GM12874 (cell line): Measurements from ENCODE around the gene KRTAP25-1.

Experiments used
- TF ChIP-seq, protein P1 (sequence below): IDR thresholded peaks from 2 replicates; pipeline ENCODE4 v1.5.1; 2011; ENCODE audit warnings: low read depth, mild to moderate bottlenecking, control low read depth, low read length, moderate library complexity; ENCODE audit not compliant: insufficient read depth

Gene KRTAP25-1

GRCh38 chr21:30271611-30272010, 17.7 kb downstream of the KRTAP25-1 start:
- TF ChIP-seq, protein P1, sequence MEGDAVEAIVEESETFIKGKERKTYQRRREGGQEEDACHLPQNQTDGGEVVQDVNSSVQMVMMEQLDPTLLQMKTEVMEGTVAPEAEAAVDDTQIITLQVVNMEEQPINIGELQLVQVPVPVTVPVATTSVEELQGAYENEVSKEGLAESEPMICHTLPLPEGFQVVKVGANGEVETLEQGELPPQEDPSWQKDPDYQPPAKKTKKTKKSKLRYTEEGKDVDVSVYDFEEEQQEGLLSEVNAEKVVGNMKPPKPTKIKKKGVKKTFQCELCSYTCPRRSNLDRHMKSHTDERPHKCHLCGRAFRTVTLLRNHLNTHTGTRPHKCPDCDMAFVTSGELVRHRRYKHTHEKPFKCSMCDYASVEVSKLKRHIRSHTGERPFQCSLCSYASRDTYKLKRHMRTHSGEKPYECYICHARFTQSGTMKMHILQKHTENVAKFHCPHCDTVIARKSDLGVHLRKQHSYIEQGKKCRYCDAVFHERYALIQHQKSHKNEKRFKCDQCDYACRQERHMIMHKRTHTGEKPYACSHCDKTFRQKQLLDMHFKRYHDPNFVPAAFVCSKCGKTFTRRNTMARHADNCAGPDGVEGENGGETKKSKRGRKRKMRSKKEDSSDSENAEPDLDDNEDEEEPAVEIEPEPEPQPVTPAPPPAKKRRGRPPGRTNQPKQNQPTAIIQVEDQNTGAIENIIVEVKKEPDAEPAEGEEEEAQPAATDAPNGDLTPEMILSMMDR = no peak

DNA sequence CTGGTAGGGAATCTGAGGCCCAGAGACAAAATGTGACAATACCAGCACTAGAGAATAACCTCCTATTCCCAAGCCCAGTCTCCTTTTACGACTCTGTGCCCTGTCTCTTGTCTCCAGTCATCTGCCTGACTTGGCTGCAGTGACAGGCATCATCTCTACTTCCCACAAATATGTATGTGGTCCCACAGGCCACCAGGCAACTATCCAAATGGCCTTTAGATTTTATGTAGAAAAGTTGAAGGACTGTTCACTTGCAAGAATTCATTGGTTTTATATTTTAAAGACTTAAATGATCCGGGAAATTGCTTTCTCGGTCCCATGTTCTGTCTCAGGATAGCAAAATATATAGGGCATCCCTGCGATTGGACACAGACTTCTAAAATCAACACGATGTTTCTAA, 18.2 kb downstream of the KRTAP25-1 start:
- TF ChIP-seq, protein P1 = no peak

DNA sequence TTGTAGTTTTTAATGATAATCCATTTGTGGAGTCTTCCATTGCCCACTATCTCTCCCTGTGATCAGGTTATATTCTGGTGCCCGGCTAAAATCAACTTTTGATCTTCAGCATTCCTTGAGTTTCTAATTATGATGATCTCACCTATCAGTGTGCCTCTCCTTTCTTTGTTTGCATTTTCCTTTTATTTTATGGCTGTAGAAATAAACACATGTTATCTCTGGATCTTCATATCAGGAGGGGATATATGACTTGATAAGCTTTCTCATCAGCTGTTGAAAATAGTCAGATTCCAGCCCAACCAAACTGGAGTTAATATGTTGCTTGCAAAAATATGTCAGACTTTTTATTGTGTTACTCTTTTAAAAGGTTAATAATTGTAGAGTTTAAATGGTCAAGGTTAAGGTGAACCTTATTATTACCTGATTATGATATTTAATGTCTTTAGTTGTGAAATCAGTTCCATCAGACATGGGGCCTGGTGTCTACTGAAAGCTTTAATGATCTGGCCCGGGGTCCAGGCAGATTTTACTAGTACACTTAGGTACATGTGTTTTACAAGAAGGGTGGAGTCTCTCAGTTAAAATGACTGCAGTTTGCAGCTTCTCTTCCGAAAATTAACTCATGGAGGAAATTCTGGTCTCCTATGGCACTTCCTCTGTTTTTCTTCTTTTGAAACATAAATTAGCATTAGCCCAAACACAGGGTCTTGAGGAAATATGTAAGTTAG, 19.3 kb downstream of the KRTAP25-1 start:
- TF ChIP-seq, protein P1 = no peak

GRCh38 chr21:30268608-30269197, 20.6 kb downstream of the KRTAP25-1 start:
- TF ChIP-seq, protein P1 = peak; percentile 21; the same call in 1 of the 2 replicates

- TF ChIP-seq, protein P1 = no peak
Measured at GRCh38 chr21:30257773-30258172, 31.5 kb downstream of the KRTAP25-1 start.

DNA sequence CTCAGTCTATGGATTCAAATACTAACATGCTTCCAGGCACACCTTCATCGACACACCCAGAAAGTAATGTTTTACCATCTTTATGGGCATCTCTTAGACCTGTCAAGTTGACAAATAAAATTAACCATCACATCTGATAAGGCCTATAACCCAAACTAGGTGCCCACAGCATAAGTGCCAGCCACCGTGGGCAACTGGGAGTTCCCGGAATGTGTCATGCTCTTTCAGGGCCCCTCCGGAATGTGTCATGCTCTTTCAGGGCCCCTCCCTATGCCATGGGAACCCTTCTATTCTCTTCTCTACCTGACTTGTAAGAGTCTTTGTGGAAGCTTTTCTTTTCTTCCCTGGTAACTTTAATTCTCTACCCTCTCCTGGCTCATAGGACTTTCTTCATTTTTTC, 33.2 kb downstream of the KRTAP25-1 start:
- TF ChIP-seq, protein P1 = no peak

GRCh38 chr21:30255679-30256078, 33.6 kb downstream of the KRTAP25-1 start:
- TF ChIP-seq, protein P1 = no peak
